ENCODE data around the gene ECPAS. TPM values are rescaled to one million over a fixed set of nuclear protein-coding genes. Genes with fewer than 3 reads are reported as not detected.

ECPAS gene
- total RNA-seq, 1 donor from 2014 or later = 108 TPM

- Mint-ChIP-seq H3K27ac (ENCODE audit: unreplicated experiment) (no peak overlapping the region), H3K4me3 (ENCODE audit: unreplicated experiment) (no peak overlapping the region), H3K9me3 (ENCODE audit: unreplicated experiment) (no peaks in the 10 kb centered on the region), H3K36me3 (ENCODE audit: unreplicated experiment) (peaks cover 48% of the 10 kb centered on the region), H3K27me3 (ENCODE audit: unreplicated experiment) (no peaks in the 10 kb centered on the region), H3K4me1 (ENCODE audit: unreplicated experiment) (no peaks in the 10 kb centered on the region)
- no peak for DNase-seq (ENCODE audit: extremely low spot score, unreplicated experiment)
- no peak for TF ChIP-seq CTCF (IDR thresholded peaks at IDR 0.05)
Observed at GRCh38 chr9:111386386-111386785, 97.8 kb downstream of the ECPAS start.

DNA sequence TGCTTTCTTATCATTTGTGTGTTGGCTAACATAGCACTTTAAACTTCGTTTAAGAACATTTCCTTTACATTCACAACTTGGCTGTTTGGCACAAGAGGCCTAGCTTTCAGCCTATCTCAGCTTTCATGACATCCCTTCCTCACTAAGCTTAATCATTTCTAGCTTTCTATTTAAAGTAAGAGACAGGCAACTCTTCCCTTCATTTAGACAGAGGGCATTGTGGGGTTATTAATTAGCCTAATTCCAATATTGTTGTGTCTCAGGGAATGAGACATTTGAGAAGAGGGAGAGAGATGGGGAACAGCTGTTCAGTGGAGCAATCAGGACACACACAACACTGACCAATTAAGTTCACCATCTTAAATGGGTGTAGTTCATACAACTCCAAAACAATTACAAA, 103.2 kb downstream of the ECPAS start:
- TF ChIP-seq CTCF (IDR thresholded peaks at IDR 0.05) = no peak
- no peaks in the 10 kb centered on the region for H3K9me3 Mint-ChIP-seq (ENCODE audit: unreplicated experiment)
- no peaks in the 10 kb centered on the region for H3K27me3 Mint-ChIP-seq (ENCODE audit: unreplicated experiment)
- DNase-seq (ENCODE audit: extremely low spot score, unreplicated experiment) = no peak
- H3K36me3 Mint-ChIP-seq (ENCODE audit: unreplicated experiment) = peaks cover 62% of the 10 kb centered on the region
- H3K4me3 Mint-ChIP-seq (ENCODE audit: unreplicated experiment) = no peak overlapping the region
- H3K4me1 Mint-ChIP-seq (ENCODE audit: unreplicated experiment) = no peaks in the 10 kb centered on the region
- H3K27ac Mint-ChIP-seq (ENCODE audit: unreplicated experiment) = no peak overlapping the region

DNA sequence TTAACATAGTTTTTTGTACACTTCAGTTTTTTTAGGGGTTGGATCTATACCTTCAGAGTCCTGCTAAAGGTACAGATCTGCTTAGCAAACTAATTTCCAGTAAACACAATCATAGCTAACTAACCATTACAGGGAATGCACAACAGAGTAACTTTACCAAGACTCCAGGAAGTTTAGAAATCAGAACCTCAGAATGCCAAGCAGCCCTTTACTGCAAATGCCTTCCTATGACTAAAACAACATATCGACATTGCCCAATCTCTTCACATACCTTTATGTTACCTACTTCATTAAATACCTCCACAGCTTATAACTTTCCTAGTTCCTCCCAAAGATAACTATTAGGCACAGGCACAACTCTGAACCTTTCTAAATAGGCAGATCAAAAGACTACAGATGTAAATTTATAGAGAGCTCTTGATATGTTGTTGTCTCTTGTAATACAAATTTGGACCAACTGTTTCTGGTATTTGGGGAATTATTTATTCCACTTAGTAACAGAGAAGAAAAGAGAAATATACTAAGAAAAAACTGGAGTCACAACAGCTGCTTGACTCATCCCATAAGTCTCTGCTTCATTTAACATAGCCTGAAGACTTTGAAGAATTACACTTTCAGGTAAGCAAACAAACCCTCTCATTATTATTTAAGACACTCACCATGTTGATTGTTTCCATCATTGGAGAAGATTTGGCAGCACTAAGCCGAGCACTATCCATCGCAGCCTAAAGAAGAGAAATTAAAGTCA, 108.2 kb downstream of the ECPAS start:
- H3K4me3 Mint-ChIP-seq (ENCODE audit: unreplicated experiment) = no peak overlapping the region
- no peak for DNase-seq (ENCODE audit: extremely low spot score, unreplicated experiment)
- no peak for TF ChIP-seq CTCF (IDR thresholded peaks at IDR 0.05)
- no peaks in the 10 kb centered on the region for H3K9me3 Mint-ChIP-seq (ENCODE audit: unreplicated experiment)
- no peak overlapping the region for H3K27ac Mint-ChIP-seq (ENCODE audit: unreplicated experiment)
- H3K27me3 Mint-ChIP-seq (ENCODE audit: unreplicated experiment) = no peaks in the 10 kb centered on the region
- H3K36me3 Mint-ChIP-seq (ENCODE audit: unreplicated experiment) = peaks cover 67% of the 10 kb centered on the region
- H3K4me1 Mint-ChIP-seq (ENCODE audit: unreplicated experiment) = peaks cover 2% of the 10 kb centered on the region

GRCh38 chr9:111375062-111375461, 109.1 kb downstream of the ECPAS start:
- Mint-ChIP-seq H3K27ac (ENCODE audit: unreplicated experiment) (no peak overlapping the region), H3K4me3 (ENCODE audit: unreplicated experiment) (no peak overlapping the region), H3K36me3 (ENCODE audit: unreplicated experiment) (peaks cover 69% of the 10 kb centered on the region), H3K9me3 (ENCODE audit: unreplicated experiment) (no peaks in the 10 kb centered on the region), H3K4me1 (ENCODE audit: unreplicated experiment) (peaks cover 2% of the 10 kb centered on the region), H3K27me3 (ENCODE audit: unreplicated experiment) (no peaks in the 10 kb centered on the region)
- no peak for TF ChIP-seq CTCF (IDR thresholded peaks at IDR 0.05)
- DNase-seq (ENCODE audit: extremely low spot score, unreplicated experiment) = no peak

- Mint-ChIP-seq H3K4me1 (ENCODE audit: unreplicated experiment) (peaks cover 2% of the 10 kb centered on the region), H3K27ac (ENCODE audit: unreplicated experiment) (no peak overlapping the region), H3K27me3 (ENCODE audit: unreplicated experiment) (no peaks in the 10 kb centered on the region), H3K36me3 (ENCODE audit: unreplicated experiment) (peaks cover 67% of the 10 kb centered on the region), H3K9me3 (ENCODE audit: unreplicated experiment) (no peaks in the 10 kb centered on the region), H3K4me3 (ENCODE audit: unreplicated experiment) (no peak overlapping the region)
- DNase-seq (ENCODE audit: extremely low spot score, unreplicated experiment) = no peak
- TF ChIP-seq CTCF (IDR thresholded peaks at IDR 0.05) = no peak
Observed at GRCh38 chr9:111372297-111372696, 111.9 kb downstream of the ECPAS start.
